ENCODE results near the gene PITPNC1. TPM values are rescaled to one million over a fixed set of nuclear protein-coding genes. Genes with fewer than 3 reads are reported as not detected.

The PITPNC1 gene
- total and polyA plus RNA-seq, 2 of the 13 experiments (the other 11 are each of a cell fraction or from before 2014, with no cell fraction given), result 4.1 to 5.7 TPM

DNA sequence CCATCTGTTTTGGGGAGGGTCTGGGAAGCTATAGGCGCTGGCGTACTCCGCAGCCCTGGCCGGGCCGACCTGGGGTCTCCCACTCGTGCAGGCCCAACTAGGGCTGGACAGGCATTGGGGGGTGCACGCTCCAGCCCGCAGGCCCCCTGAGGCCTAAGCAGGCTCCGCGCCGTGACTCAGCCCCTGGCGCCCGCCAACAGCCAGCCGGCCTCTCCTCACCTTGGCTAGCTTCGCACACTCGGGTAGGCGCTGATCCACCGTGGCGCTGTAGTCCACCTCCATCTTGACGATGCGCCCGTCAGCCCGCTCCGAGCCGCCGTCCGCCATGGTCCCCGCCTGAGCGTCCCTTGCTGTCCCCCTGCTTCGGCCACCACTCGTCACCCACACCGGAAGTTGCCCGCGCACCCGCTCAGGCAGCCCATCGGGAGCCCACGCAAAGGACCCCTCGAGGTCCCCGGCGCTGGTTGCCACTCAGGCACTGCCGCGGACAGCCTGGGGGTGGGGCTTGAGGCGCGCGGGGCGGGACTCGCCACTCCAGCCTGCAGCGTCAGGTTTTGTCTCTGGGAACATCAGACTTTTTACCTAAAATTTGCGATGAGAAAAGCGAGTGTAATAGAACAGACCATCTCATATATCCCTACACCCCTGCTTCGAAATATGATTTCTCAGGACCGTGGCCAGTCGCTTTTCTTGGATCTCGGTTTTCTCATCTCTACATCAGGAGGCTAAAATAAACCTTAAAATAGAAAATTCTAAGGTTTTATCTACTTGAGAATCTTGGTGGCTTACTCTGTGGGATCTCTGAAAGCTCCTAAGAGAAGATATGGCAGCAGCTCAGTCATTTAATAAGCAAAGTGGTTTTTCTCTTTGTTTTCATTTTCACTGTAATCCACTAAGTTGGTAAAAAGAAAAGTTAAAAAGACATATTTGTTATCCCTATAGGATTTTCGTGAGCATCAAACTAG lies 10.6 kb upstream of the PITPNC1 start, which contains the start of gene PSMD12 (continued):
- peak; percentile 61 for TF ChIP-seq HNRNPLL (IDR thresholded peaks at IDR 0.05; ENCODE audit: low read depth, low read length, poor library complexity, severe bottlenecking)
- TF ChIP-seq ZNF530 (CRISPR knock-in tag; IDR thresholded peaks at IDR 0.05; ENCODE audit: low read depth), result no peak
- peak; percentile 93 for TF ChIP-seq SNAPC2 (CRISPR knock-in tag; IDR thresholded peaks at IDR 0.05)
- peak; percentile 96 for TF ChIP-seq ZNF781 (CRISPR knock-in tag; IDR thresholded peaks at IDR 0.05; ENCODE audit: borderline replicate concordance, not compliant biosample characterization)
- peak; percentile 100 for TF ChIP-seq ETV5 (CRISPR knock-in tag; IDR thresholded peaks at IDR 0.05; ENCODE audit: borderline replicate concordance)
- TF ChIP-seq, protein P1, sequence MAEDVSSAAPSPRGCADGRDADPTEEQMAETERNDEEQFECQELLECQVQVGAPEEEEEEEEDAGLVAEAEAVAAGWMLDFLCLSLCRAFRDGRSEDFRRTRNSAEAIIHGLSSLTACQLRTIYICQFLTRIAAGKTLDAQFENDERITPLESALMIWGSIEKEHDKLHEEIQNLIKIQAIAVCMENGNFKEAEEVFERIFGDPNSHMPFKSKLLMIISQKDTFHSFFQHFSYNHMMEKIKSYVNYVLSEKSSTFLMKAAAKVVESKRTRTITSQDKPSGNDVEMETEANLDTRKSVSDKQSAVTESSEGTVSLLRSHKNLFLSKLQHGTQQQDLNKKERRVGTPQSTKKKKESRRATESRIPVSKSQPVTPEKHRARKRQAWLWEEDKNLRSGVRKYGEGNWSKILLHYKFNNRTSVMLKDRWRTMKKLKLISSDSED (CRISPR knock-in tag; IDR thresholded peaks at IDR 0.05), result 0 out of 2 replicates have a peak, but pooled peaks have one; percentile 55
- TF ChIP-seq, protein P2, sequence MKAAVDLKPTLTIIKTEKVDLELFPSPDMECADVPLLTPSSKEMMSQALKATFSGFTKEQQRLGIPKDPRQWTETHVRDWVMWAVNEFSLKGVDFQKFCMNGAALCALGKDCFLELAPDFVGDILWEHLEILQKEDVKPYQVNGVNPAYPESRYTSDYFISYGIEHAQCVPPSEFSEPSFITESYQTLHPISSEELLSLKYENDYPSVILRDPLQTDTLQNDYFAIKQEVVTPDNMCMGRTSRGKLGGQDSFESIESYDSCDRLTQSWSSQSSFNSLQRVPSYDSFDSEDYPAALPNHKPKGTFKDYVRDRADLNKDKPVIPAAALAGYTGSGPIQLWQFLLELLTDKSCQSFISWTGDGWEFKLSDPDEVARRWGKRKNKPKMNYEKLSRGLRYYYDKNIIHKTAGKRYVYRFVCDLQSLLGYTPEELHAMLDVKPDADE (CRISPR knock-in tag; IDR thresholded peaks at IDR 0.05), result no peak

DNA sequence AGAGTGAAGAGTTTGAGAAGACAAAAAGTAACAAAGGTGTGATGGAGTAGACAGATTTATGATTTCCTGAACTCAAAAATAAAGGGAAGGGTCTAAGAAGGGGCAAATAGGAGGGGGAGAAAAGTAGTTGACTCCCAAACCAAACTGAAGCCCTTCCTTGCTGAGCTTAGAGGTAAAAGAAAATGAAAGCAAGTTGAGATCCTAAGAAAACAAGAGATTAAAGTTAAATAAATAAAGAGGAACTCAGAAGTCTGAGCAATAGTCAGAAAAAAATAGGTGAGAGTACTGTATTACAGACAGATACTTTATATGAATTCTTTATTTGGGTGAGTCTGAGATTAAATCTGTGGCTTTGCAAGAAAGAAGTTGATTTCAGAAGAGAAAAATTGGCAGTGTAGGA lies 7.4 kb upstream of the PITPNC1 start:
- H3K27ac ChIP-seq (ENCODE audit: extremely low read length, insufficient read depth, low read length), result no peak overlapping the region
- no peak overlapping the region for H3K4me3 ChIP-seq (replicated peaks in 1 of 3; ENCODE audit: insufficient read depth in 1 of 3, low read depth in 2 of 3, low read length in 3 of 3)
- no peak for ATAC-seq
- peak overlapping the region; percentile 42 for H3K4me2 ChIP-seq (ENCODE audit: low read depth, low read length)
- intact Hi-C loops (cut with micrococcal nuclease; ENCODE audit: unreplicated experiment) (loop anchor here (10.0 kb wide), 1 partner anchor 125 kb away; the partner anchor contains the start of gene HELZ), in situ Hi-C loops (cut with HindIII; ENCODE audit: extremely low pct_ligation_motif_present, low pct_unique_long_range_greater_than_20kb) (loop anchor here (10.0 kb wide), 1 partner anchor 235 kb away; no protein-coding TSS in a partner anchor)
- TF ChIP-seq, protein P3, sequence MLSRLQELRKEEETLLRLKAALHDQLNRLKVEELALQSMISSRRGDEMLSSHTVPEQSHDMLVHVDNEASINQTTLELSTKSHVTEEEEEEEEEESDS (CRISPR knock-in tag; IDR thresholded peaks at IDR 0.05; ENCODE audit: borderline replicate concordance), result no peak
- TF ChIP-seq, protein P4, sequence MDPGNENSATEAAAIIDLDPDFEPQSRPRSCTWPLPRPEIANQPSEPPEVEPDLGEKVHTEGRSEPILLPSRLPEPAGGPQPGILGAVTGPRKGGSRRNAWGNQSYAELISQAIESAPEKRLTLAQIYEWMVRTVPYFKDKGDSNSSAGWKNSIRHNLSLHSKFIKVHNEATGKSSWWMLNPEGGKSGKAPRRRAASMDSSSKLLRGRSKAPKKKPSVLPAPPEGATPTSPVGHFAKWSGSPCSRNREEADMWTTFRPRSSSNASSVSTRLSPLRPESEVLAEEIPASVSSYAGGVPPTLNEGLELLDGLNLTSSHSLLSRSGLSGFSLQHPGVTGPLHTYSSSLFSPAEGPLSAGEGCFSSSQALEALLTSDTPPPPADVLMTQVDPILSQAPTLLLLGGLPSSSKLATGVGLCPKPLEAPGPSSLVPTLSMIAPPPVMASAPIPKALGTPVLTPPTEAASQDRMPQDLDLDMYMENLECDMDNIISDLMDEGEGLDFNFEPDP (CRISPR knock-in tag; conservative IDR thresholded peaks at IDR 0.05), result 0 out of 2 replicates have a peak, but pooled peaks have one; percentile 26
- H3K36me3 ChIP-seq (replicated peaks in 1 of 2; ENCODE audit: control insufficient read depth in 1 of 2, insufficient read depth in 2 of 2, low read length in 2 of 2), result no peaks in the 10 kb centered on the region
- peaks cover 12% of the 10 kb centered on the region for H4K20me1 ChIP-seq (ENCODE audit: insufficient read depth, low read length)
- H3K79me2 ChIP-seq (ENCODE audit: insufficient read depth, low read length), result peaks cover 17% of the 10 kb centered on the region
- FAIRE-seq, result no peak
- peaks cover 28% of the 10 kb centered on the region for H3K4me1 ChIP-seq (ENCODE audit: insufficient read depth, low read length)
- no peak for DNase-seq (ENCODE audit: low spot score)
- CTCF ChIA-PET (ENCODE audit: low intra/inter-chr PET ratio, low total read pairs), result no interaction called here
- H3K9me3 ChIP-seq (ENCODE audit: low read length), result no peaks in the 10 kb centered on the region
- H2AFZ ChIP-seq (ENCODE audit: low read length), result peak overlapping the region; percentile 58
- POLR2A ChIA-PET, result no interaction called here
- H3K27me3 ChIP-seq (ENCODE audit: control insufficient read depth in 1 of 2, insufficient read depth in 2 of 2, low read length in 2 of 2), result no peaks in the 10 kb centered on the region; a peak in 1 of 5 replicates
- H3K9ac ChIP-seq (ENCODE audit: insufficient read depth, low read depth, low read length), result no peak overlapping the region
- no TSS peak for BruUV-seq (replicated peaks)
